Panc1 (cell line): Measurements from ENCODE around the gene PSMA7.

Source experiments
- CTCF ChIP-seq: fragments of 450-650 bp; IDR thresholded peaks from 2 replicates; pipeline ENCODE4 v1.5.1; 2017; ENCODE audit warnings: mild to moderate bottlenecking
- POLR2AphosphoS5 ChIP-seq: IDR thresholded peaks from 2 replicates; pipeline ENCODE4 v1.6.1; 2012; ENCODE audit warnings: mild to moderate bottlenecking, low read depth, low read length, moderate library complexity

- TF ChIP-seq POLR2AphosphoS5 (no peak), CTCF (no peak)
Observed at GRCh38 chr20:62164879-62165761, 21.9 kb upstream of the PSMA7 start.
